Measurements from ENCODE around the gene NAPG. TPM values are rescaled to one million over a fixed set of nuclear protein-coding genes. Genes with fewer than 3 reads are reported as not detected.
A peak's percentile ranks its signal among the peaks of the same experiment; 100 is the strongest.
"Not testable (repeated sequence)": the region's sequence is repeated elsewhere in the genome, so short reads cannot be mapped to it uniquely, and the experiment has no call there.

Gene NAPG
- total RNA-seq, 1 donor from 2014 or later, result 33.7 TPM

DNA sequence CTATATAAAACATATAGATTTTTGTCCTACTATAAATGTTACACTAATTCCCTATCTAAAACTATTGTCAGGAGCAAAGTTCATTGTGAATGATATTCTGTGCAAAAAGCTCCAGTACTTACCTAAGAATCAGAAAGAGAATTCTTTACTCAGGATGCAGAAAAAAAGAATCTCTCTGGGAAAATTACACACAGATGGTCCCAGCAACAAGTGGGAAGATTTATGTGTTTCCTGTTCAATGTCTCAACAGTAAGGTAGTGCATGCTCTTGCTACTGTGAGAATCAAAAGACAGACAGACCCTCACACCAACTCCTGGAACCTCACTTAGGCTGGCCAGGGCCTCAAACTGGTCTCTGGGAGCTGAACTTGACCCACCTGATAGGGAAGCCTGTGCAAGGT, 11.2 kb upstream of the NAPG start:
- no peak for DNase-seq

DNA sequence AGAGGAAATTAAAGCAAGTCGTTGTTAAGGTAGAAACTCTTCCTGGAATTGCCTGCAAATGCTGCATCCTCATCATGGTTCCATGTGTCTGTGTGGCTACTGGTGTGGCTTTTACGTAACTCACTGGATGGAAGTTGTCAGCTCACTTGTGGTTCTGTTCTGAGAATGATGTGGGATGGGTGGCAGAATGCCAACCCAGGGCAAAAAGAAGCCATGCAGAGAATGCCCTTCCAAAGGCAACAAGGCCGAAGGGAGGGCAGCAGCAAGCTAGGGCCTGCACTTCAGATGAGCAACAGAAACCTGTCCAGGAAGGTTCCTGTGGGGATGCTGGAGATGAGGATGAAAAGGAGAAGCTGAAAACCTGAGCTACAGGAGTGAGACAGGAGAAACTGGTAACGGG, 10.4 kb upstream of the NAPG start:
- DNase-seq, result no peak

DNA sequence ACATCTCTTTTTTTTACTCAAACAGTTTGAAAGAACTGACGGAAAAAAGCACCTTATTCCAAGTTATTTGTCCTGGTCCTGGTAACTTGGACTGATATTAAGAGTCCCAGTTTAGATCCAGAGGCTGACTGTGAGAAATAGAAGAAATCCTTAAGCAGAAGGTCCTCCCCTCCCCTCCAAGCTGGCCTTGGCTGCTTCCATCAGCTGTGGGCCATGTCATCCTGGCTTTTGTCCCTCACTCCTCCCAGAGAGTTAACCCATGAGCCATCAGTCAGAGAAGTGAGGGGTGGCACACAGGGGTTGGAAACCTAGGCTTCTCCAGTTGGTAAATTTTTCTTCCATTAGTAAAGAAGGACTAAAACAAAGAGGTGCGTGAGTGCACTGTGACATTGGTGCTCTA, 9.7 kb upstream of the NAPG start:
- no peak for DNase-seq

GRCh38 chr18:10518595-10519255, 7.1 kb upstream of the NAPG start:
- peak; percentile 67 for DNase-seq

DNA sequence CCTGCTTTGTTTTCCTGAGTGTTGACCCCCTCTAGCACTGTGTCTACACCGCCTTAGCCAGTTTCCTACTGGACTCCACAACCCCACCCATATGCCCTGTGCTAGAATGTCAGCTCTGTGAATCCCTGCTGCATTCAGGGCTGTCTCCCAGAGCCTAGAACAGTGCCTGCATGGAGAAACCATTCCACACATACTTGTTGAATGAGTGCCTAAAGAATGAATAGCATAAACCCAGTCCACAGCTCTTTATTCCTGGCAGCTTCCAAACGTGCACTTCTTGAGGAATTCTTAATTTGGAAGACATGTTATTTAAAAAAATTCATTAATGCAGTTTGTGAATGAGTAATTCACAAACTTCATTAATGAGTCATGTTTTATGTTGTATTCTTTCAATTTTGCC, 6.5 kb upstream of the NAPG start:
- peak; percentile 33 for DNase-seq

- DNase-seq, result peak; percentile 97
These were observed 5.6 kb upstream of the NAPG start for GRCh38 chr18:10519999-10520935.

- no peak for DNase-seq
These were observed 4.3 kb upstream of the NAPG start for GRCh38 chr18:10521566-10521965.

GRCh38 chr18:10522574-10522973, 3.3 kb upstream of the NAPG start:
- no peak for DNase-seq

GRCh38 chr18:10523544-10523943, 2.3 kb upstream of the NAPG start:
- no peak for DNase-seq

GRCh38 chr18:10524507-10525370, 1.1 kb upstream of the NAPG start:
- DNase-seq, result no peak

- no peak for DNase-seq
These were observed 496 bp upstream of the NAPG start for GRCh38 chr18:10525371-10525691.

DNA sequence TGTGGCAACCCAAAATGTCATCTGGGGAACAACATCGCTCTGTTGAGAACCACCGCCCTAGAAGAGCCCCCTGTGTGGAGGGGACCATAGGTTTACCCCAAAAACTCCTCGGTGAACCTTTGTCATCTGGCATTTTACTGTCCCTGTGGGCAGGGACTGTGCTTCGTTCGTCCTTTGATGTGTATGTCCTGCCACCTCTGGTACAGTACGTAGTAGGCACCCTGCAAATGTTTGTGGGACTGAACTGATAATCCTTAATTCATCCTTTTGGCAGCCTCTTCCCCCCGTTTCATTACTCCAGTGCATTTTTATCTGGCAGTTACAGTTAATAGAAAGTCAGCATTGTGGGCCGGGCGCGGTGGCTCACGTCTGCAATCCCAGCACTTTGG, 728 bp downstream of the NAPG start:
- DNase-seq, result no peak

DNA sequence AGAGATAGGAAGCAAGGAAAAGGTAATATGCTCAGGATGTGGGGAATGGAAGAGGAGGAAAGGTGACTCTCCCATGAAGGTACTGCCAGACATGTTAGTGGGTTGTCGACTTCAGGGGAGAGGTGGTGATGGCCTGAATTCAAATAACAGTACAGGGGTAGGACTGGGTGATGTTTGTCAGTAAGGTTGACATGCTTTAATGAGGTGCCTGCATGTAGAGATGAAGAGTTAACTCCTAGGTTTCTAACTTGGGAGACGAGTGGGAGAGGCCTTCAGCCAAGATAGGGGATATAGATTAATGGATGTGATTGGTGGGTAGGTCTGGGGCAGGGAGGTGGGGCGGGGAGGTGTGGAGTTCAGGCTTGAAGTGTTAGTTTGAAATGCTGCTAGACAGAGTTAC, 2.6 kb downstream of the NAPG start:
- no peak for DNase-seq

DNA sequence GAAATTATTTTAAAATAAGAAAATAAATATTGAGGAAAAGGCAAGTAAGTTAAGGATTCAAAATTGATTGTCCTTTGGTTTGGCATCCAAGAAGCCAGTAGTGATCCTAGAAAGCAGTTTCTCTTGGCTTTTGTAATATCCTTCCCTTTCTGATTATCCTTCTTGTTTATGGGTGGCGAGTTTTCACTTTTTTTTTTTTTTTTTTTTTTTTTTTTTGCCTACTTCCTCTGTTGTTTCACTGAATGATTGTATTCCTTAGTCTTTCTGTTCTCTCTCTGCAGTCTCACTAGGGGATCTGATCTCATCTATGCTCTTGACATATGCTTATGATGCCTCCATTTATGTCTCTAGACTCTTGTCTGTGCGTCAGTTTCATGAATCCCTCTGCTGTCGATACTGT, 4.2 kb downstream of the NAPG start:
- no peak for DNase-seq

DNA sequence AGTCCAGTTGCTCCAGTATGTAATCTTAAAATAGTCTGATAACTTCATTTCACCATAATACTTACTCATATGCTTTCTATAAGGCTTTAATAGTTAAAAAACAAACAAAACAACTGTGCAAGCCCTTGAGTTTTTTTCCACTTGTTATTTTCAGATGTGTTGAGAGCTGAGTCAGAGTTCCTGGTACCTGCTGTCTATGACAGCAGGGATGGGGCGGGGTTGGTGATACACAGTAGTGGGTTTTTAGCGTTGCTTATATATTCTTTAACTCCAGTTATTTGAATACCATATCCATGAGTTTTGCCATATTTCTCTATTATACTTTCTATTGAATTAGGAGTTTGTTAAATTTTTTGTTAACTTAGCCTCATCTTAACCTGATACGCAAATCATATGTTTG, 5.0 kb downstream of the NAPG start:
- no peak for DNase-seq

DNA sequence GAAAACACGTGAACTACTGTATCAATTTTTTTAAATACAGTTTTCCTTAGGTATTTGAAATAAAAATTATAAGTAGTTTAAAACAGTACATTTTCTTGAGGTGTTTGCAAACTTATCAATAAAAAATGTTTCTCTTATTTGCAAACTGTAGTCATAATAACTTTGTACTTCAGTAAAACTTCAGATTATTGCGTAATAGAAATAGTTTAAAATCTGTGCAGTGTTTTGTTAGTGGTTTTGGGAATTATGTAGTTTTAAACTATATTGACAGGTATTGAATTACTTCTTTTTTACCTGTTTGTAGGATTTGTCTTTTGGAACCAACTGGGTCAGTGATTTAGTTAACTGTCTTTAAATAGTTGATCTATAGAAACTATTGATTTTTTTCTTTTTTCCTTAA, 7.3 kb downstream of the NAPG start:
- DNase-seq, result no peak

GRCh38 chr18:10536280-10536679, 10.5 kb downstream of the NAPG start:
- no peak for DNase-seq

DNA sequence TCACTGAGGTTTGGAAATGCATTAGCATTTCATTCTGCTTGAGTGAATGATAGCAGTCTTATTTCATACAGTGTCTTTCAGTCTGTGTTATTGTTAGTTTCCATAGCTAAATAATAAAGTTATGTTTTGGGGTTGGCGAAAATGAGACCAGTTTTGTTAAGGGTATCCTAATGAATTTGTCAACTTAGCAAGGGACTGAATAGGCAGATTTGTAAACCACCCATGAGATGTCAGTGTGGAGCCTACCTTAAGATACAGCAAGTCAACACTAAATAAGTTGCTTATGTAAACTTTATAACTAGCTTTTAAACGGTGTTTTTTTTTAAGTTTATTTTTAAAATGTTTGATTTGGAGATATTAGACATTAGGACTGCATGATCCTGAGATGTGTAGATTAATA, 11.9 kb downstream of the NAPG start:
- no peak for DNase-seq

GRCh38 chr18:10539124-10539523, 13.3 kb downstream of the NAPG start:
- not testable (repeated sequence) for DNase-seq

DNA sequence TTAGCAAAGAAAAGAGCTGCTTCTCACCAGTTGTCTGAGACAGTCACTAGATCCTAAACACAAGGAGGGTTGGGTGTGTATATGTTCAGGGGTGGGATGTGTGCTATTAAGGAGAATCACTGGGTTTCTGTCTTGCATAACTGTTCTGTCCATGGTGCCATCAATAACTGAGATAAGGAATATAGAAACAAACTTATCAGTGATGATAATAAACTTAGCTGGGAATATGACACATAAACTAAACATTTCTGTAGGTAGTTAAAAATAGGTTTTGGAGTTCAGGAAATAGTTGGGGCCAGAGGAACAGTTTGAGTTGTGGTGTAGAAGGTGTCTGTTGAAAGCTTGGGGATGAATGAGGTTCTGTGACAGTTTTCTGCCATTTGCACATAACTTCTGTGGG, 17.4 kb downstream of the NAPG start:
- no peak for DNase-seq

- no peak for DNase-seq
These were observed 18.4 kb downstream of the NAPG start for GRCh38 chr18:10544093-10544748.

DNA sequence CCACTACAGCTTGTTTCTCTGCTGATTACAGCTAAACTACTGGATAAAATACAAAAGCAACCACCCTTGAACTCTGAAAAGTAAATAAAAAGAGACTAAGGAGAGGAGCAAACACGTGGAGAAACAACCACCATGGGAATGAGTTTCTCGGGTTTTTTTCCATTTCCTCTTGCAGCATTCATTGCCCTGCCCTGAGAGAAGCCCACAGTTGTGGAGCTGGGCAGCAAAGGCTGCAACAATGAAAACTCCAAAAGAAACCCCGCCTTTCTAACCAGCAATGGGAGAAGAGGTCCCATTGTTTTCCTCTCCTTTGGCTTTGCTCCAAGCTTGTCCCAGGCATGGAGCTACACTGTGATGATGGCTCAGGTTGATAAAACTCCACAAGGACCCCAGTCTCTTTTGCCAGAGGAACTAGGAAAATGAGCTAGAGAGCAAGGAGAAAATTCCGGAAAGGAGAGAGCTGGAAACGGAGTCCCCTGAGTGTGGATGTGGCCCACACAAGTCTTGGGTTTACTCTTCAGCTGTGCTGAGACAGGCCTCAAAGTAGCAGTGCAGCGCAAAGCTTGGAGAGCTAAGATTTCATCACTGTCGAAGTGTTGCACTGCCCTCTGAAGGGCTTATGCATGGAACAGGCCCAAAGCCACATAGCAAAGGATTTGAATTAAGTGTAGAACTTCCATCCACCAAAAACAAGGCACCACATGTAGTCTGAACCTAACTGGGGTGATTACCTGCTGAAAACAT, 20.9 kb downstream of the NAPG start:
- no peak for DNase-seq
